IPS DF 19.7 (cell line): ENCODE data around the gene ZNF425.
"Not testable (repeated sequence)": the region's sequence is repeated elsewhere in the genome, so short reads cannot be mapped to it uniquely, and the experiment has no call there.

Experiments
- DNase-seq: peaks from one replicate; pipeline ENCODE4 v3.0.0-alpha.2; 2013; ENCODE audit warnings: low read depth, low spot score

ZNF425 gene

GRCh38 chr7:149125863-149126661, at the start of gene ZNF425:
TSS of gene ZNF425 (minus strand) at chr7:149126324. CDS start at chr7:149126213, 111 bp downstream.
- DNase-seq = no peak

GRCh38 chr7:149175150-149175549, 49.0 kb upstream of the ZNF425 start:
- no peak for DNase-seq

- DNase-seq = no peak
Measured at GRCh38 chr7:149172534-149172920, 46.4 kb upstream of the ZNF425 start.

- DNase-seq = no peak
Measured at GRCh38 chr7:149171892-149172533, 45.9 kb upstream of the ZNF425 start.

- no peak for DNase-seq
Measured at GRCh38 chr7:149166630-149167352, 40.7 kb upstream of the ZNF425 start.

GRCh38 chr7:149166142-149166541, 40.0 kb upstream of the ZNF425 start:
- no peak for DNase-seq

- no peak for DNase-seq
Measured at GRCh38 chr7:149161241-149161848, 35.2 kb upstream of the ZNF425 start.

- no peak for DNase-seq
Measured at GRCh38 chr7:149156898-149157297, 30.8 kb upstream of the ZNF425 start.

GRCh38 chr7:149154056-149154455, 27.9 kb upstream of the ZNF425 start:
- DNase-seq = no peak

GRCh38 chr7:149153346-149153745, 27.2 kb upstream of the ZNF425 start:
- DNase-seq = no peak

GRCh38 chr7:149150981-149151380, 24.9 kb upstream of the ZNF425 start:
- no peak for DNase-seq

GRCh38 chr7:149147752-149148653, 21.9 kb upstream of the ZNF425 start:
- DNase-seq = no peak

GRCh38 chr7:149147072-149147751, 21.1 kb upstream of the ZNF425 start, which contains the start of gene ZNF398:
TSS of gene ZNF398 (plus strand) at chr7:149147453. CDS start at chr7:149147743, 290 bp downstream.
- no peak for DNase-seq

- DNase-seq = peak; percentile 98
Measured at GRCh38 chr7:149145031-149145845, 19.1 kb upstream of the ZNF425 start.

GRCh38 chr7:149144436-149144922, 18.4 kb upstream of the ZNF425 start:
- not testable (repeated sequence) for DNase-seq

GRCh38 chr7:149141893-149142292, 15.8 kb upstream of the ZNF425 start:
- DNase-seq = no peak

GRCh38 chr7:149140831-149141230, 14.7 kb upstream of the ZNF425 start:
- no peak for DNase-seq

- no peak for DNase-seq
Measured at GRCh38 chr7:149136118-149136517, 10.0 kb upstream of the ZNF425 start.

- DNase-seq = no peak
Measured at GRCh38 chr7:149133028-149133710, 7.0 kb upstream of the ZNF425 start.
